DMS79 (cell line): ENCODE data around the gene ATAD1.
"Not testable (repeated sequence)": the region's sequence is repeated elsewhere in the genome, so short reads cannot be mapped to it uniquely, and the experiment has no call there.

Experiments
- DNase-seq: peaks from one replicate; lab custom pipeline; 2025; lab: John Stamatoyannopoulos, UW

ATAD1 gene

DNA sequence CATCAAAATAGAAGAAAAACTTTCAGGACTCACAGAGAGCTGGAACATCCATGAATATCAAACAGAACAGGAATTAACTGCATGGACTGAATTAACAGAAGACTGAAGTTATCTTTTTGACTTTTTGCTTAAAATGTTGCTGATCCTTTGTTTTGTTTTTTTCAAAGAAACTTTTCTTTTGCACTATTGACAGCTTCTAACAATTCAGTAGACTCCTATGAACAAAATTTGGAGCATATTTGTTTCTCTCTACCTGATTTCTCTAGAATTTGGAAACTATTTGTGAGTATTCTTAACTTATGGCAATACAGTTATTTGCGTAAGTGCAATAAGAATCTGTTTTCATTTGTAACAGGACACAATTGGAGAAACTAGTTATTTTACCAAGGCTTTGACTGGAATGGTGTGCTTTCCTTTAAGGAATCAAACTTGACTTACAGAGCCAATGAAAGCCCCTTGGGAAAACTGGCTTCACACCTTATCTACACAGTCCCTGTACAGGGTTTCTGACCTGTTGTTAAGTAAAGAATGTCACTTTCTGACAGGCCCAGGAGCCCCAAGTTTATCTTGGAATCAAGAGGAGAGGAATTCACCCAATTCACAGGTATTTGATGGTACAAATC lies 16.1 kb downstream of the ATAD1 start:
- not testable (repeated sequence) for DNase-seq

DNA sequence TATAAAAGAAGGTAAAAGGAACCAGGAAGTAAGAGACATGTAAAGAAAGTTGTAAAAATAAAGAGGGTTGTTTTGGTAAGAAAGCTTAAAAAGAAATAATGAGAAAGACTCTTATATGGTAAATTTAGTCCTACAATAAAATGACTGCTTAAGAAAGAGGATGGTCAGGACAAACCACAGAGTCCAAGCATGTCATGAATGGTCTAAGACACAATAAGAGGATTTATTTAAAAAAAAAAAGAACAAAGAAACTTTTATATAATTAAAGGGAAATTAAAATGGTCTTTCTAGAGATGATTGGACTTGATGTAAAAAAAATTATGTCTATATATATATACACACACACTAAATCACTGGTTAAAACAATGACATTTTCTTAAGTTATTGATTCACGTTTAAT lies 18.2 kb downstream of the ATAD1 start:
- no peak for DNase-seq

DNA sequence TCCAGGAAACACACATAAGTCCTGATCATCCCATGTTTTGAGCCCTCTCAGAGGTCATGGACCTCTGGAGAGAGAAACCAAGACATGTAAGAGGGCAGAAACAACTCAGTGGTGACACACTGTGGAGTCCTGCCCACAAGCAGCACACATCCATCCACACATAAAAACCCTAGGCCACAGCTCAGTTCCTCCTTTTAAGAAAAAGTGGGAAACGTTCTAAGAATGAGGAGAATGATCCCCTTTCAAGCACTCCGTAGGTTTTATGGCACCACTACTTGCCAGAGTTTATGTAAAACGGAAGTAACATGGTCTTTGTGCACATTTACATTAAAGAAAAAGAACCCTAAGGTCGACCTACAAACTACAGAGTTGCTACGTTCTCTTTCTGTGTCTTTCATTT lies 19.9 kb downstream of the ATAD1 start:
- no peak for DNase-seq

DNA sequence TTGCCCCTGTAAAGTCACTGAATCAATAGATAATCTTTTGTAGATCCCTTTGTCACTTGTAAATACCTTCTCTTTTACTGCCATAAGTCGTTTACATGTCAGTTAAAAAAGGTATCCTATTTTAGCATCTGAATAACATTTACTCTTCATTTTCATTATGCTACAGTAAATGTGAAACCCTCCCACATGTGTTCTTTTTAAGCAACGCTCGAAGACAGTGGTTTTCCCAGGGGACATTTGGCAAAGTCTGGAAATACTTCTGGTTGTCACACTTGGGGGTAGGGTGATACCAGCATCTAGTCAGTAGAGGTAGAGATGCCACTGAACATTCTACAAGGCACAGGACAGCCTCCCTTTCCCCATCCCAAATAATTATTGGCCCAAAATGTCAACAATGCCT lies 23.7 kb downstream of the ATAD1 start:
- no peak for DNase-seq

DNA sequence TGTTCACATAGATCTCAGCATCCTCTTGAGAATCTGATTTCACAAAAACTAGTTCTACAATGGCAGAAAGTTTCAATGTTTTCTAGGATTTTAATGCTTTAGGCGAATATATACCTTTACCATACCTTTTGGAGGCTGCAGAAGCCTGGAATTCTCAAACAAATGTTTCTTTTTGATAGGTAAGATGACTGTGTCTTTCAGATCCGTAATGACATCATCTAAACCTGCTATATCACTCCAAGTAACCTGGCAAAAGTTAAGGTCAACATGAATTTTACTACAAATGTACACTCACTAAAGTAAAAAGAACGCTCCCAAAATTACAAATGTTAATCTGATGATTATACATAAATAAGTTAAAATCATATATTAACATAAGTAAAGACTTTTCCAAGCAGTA lies 27.8 kb downstream of the ATAD1 start:
- no peak for DNase-seq

DNA sequence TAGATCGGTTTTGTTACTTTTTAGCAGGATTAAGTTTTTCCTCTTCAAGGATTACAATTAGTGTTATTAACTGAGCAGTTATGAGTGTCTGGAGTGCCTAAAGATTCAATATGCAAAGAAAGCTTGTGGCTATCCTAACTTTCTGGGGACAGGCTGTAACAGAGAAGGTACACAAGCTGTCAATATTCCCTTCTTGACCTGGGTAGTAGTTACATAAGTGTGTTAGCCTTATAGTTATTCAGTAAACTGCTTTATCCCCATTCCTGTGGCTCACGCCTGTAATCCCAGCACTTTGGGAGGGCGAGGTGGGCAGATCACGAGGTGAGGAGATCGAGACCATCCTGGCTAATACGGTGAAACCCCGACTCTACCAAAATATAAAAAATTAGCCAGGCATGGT lies 31.6 kb downstream of the ATAD1 start:
- DNase-seq = no peak

DNA sequence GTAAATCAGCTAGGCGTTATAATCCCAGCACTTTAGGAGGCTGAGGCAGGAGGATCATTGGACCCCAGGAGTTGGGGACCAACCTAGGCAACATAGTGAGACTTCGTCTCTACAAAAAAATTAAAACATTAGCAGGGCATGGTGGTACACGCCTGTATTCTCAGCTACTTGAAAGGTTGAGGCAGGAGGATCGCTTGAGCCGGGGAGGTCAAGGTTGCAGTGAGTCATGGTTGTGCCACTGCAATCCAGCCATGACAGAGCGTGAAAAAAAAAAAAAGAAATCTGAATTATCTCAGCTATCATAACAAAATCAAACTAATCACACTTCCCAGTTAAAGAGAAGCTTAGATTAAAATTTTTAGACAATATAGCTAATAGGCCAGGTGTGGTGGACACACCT lies 35.3 kb downstream of the ATAD1 start:
- no peak for DNase-seq

DNA sequence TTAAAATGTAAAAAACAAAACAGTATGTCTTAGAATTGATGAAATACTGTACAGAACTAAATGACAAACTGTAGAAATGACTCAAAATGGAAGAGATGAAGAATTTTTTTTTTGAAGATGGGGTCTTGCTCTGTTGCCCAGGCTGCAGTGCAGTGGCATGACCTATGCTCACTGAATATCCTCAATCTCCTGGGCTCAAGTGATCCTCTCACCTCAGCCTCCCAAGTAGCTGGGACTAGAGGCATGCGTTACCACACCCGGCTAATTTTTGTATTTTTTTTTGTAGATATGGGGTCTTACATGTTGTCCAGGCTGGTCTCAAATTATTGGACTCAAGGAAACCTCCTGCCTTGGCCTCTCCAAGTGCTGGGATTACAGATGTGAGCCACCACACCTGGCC lies 36.5 kb downstream of the ATAD1 start:
- no peak for DNase-seq

DNA sequence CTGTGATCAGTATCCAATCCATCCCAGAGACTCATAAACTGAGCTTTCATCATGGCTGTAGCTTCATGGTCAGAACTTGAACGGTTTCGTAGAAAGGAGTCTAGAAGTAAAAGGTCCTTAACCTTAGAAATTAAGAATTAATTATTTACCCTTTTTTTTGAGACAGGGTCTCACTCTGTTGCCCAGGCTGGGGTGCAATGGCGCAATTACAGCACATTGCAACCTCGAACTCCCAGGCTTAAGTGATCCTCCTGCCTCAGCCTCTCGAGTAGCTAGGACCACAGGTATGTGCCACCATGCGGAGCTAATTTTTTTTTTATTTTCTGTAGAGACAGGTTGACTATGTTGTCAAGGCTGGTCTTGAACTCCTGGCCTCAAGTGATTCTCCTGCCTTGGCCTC lies 41.7 kb downstream of the ATAD1 start:
- DNase-seq = no peak

DNA sequence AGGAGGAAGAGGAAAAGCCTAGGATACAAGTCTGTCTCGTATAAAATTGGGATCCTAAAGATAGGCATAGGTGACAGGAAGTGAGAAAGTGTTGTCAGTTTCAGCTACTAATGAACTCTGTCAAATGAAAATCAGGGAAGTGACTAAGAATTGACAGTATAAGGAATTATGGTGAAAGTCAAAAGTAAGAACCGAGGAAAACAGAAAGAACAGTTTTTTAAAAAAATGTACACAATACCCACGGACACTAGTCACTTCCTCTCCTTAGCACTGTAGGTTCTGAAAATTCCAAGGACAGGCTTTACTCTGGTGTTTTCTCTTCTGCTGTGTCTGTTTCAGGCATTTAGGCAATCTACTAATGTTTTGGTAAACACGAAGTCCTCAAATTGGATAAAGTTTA lies 42.3 kb downstream of the ATAD1 start:
- DNase-seq = no peak

DNA sequence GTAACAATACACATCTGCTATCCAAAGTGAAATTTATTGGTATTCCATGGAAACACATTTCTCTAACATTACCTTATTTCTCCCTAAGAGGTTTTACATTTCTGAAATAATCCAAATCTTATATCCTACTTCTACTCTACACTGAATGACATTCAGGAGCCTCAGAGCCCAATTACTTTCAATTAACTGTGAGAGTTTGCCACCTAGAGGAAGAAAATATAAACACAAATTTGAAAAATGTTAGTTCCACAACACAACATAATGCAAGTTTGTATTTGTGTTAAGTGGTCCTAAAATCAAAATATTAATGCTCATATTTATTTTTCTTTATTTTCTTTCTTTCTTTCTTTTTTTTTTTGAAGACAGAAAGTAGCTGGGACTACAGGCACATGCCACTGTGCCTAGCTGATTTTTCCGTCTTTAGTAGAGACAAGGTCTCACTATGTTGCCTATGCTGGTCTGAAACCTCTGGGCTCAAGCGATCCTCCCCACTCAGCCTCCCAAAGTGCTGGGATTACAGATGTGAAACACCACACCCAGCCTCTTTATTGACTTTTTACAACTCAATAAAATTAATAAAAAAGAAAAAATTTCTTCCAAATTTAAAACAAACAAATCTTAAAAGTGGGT lies 46.0 kb downstream of the ATAD1 start:
- no peak for DNase-seq

DNA sequence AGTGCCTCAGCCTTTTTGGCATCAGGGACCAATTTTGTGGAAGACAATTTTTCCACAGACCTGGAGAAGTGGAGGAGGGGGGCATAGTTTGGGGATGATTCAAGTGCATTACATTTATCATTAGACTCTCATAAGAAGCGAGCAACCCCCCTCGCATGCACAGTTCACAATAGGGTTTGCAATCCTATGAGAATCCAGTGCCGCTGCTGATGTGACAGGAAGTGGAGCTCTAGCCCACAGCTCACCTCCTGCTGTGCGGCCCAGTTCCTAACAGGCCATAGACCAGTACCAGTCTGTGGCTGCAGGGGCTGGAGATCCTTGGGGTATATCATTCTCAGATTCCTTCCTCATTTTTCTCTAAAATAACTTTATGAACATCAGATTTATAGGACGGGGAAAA lies 50.8 kb downstream of the ATAD1 start:
- no peak for DNase-seq

DNA sequence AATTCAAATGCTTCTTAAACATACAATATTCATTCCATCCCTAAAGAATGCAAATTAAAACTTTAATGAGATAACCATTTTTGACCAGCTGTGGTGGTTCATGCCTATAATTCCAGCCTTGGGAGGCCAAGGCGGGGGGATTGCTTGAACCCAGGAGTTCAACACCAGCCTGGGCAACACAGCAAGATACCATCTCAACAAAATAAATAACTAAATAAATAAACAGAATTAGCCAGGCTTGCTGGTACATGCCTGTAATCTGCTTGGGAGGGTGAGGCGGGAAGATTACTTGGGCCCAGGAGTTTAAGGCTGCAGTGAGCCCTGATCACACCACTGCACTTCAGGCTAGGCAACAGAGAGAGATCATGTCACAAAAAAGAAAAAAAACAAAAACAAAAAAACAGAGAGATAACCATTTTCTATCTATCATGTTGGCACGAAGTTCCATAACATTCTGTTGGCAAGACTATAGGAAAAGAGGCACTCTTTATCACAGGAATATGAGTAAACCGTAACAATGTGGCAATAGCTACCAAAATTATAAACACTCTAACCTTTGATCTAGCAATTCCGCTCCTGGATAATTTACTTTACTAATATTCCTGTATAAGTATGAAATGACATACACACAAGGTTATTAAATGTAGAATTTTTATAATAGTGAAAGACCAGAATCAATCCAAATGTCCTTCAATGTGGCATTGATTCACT lies 52.2 kb downstream of the ATAD1 start:
- no peak for DNase-seq

DNA sequence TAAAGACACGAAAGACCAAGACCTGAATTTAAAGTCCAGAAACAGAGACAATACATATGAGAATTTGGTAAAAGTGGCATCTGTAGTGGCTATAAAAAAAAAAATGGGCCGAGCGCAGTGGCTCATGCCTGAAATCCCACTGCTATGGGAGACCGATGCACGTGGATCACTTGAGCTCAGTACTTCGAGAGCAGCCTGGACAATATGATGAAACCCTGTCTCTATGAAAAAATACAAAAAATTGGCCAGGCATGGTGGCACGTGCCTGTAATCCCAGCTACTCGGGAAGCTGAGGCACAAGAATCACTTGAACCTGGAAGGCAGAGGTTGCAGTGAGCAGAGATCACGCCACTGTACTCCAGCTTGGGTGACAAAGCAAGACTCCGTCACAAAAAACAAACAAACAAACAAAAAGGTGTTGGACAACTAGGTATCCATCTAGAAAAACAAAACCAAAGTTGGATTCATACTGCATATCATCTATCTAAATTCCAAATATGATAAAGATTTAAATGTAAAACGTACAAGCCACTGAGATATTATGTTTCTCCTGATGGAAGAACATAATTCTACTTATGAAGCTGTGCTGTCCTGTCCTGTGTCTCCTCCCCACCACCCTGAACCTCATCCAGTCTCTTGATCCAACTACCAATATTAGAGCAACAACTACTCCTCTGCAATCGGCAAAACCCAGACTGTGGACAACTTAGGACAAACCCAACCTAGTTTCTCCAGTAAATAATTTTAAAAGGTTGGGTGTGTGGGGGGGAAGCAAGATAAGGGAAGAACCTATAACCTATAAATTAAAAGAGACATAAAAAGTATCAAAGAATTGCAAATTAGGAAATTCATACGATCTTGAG lies 53.7 kb downstream of the ATAD1 start:
- no peak for DNase-seq

DNA sequence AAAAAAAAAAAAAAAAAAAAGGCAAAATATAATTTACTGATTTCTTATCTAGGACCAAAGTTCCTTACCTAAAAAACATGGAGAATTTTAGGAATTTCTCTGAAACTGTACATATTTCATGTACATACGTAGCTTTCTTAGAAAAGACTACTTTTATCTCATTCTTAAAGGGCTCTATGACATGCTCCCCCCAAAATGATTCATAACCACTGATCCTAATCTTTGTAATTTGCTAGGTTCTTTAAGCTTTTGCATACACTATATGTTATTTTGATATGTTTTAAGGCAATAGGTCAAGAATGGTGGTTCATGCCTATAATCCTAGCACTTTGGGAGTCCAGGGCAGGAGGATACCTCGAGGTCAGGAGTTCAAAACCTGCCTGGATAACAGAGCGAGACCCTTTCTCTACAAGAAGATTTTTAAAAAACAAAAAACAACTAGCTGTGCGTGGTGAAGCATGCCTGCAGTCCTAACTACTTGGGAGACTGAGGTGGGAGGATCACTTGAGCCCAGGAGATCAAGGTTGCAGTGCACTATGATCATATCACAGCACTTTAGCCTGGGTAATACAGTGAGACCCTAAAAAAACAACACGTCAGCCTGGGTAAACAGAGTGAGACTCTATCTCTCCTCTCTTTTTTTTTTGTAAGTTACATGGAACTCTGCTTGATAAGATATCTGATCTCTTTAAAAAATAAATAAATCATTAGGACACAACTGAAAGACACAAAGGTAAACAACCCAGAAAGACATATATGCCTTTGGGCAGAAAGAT lies 54.8 kb downstream of the ATAD1 start:
- DNase-seq = no peak

DNA sequence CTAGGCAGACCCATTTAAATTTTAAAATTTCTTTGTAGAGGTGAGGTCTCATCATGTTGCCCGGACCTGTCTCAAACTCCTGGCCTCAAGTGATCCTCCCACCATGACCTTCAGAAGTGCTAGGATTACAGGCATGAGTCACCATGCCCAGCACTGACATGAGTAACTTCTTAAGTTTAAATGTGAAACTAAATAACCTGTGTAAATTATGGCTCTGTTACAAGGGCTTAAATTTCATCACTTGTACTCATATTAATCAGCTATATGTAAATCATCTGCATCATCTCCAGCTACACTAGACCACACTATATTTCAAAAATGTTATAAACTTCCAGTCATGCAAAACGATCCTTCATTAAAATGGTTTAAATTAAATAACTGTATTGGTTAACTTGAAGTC lies 56.1 kb downstream of the ATAD1 start:
- no peak for DNase-seq

DNA sequence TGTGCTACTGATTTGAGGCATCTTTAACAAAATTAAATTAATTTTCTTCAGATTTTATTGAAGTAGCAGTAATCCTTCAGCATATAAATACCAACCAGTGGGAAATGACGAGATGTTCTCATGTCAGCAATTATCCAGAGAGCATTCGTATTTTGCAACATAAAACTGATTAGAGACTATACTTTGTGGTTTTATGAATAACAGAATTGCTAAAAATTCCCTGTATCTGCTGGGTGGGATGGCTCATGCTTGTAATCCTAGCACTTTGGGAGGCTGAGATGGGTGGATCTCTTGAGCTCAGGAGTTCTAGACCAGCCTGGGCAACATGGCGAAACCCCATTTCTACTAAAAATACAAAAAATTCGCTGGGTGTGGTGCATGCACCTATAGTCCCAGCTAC lies 56.9 kb downstream of the ATAD1 start:
- DNase-seq = no peak

DNA sequence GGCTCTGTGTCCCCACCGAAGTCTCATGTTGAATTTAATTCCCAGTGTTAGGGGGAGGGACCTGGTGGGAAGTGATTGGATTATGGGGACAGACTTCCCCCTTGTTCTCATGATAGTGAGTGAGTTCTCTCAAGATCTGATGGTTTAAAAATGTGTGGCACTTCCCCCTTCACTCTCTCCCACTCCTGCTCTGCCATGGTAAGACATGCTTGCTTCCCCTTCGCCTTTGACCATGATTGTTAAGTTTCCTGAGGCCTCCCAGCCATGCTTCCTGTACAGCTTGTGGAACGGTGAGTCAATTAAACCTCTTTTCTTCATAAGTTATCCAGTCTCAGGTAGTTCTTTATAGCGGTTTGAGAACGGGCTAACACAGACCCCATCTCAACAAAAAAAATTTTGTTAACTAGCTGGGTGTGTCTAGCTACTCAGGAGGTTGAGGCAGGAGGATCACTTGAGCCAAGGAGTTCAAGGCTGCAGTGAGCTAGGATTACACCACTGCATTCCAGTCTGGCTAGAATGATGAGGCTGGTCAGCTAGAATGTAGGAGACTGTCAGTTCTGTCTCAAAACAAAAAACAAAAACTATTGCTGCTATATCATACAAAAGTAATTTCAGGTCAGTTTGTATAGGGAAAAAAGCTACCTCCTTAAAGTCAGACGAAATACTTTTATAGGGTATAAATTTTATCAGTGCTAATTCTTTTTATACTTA lies 57.7 kb downstream of the ATAD1 start:
- DNase-seq = no peak

DNA sequence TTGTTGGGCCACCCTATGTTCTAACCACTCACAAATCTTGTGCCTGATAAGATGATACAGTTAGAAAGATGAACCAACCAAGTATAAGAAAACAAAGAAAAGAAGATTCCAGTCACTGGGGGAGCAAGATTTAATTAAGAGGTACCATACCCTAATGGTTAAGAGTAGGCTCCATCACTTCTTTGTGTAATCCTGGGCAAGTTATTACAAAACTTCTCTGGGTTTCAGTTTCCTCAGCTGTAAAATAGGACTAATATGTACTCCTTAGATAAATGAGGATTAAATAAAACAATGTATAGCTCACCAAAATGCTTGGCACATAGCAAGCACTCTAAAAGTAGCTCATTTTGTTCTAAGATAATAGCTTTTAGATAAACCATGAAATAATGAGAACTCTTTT lies 58.5 kb downstream of the ATAD1 start:
- no peak for DNase-seq

DNA sequence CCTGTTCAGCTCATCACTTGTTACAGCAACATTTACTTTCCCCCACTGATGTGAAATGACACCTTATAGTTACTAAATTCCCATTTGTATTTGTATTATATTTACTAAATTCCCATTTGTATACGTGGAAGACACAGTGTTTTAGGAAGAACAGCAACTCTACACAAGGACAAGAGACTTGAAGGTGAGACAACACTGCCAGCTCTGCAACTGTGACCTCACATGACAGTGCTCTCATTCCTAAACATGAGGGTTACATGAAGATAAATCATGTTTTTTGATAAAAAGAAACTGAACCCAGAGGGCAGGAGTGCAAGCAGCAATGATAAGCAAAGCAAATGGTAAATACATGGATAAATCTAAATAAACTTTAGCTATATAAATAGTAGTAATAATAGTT lies 60.3 kb downstream of the ATAD1 start:
- no peak for DNase-seq
